G401.6 (cell line): Measurements from ENCODE around the gene TLE2.

Source experiments
- FAIRE-seq: peaks from 2 replicates; lab custom pipeline; 2012; peaks lifted over from hg19 to GRCh38; lab: Jason Lieb, UNC

TLE2 gene

DNA sequence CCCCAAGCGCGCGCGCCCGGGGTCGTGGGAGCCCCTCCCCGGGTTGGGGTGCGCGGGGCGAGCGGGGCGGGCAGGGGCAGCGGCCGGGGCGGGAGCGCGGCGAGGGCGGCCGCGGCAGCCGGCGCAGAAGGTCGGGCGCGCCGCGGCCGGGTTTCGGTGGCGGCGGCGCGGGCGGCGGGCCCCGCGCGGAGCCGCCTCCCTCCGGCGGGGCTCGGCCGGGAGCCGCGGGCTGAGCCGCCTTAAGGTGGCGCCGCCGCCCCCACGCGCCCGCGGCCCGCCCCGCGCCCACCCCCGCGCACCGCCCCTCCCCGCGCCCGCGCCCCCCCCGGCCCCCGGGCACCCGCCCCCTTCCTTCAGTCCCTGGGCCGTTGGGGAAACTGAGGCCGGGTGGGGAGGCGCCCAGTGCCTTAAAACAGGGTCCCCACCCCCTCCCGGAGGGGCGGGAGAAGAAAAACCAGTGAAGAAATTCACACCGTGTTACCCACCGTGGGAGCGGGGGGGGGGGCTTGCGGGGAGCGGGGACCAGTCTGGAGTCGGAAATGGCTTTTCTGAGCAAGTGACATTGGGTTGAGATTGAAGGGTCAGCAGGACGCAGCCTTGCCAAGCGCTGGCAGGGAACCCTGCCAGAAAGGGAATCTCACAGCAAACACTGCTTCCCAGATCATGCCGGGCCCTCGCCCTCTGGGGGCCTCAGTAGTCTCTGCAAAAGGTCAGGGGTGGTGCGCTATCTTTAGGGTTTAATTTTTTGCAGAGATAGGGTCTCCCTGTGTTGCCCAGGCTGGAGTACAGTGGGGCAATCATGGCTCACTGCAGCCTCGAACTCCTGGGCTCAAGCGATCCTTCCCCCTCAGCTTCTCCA, at the start of gene TLE2:
Gene TLE2, minus strand, starts transcription at position 216 of the 859 bp plus-strand sequence. CDS start 376 bp downstream, outside the sequence.
- no peak for FAIRE-seq

- no peak for FAIRE-seq
Observed at GRCh38 chr19:3075605-3076431, 46.7 kb upstream of the TLE2 start.

GRCh38 chr19:3073931-3074595, 45.0 kb upstream of the TLE2 start:
- FAIRE-seq = no peak

DNA sequence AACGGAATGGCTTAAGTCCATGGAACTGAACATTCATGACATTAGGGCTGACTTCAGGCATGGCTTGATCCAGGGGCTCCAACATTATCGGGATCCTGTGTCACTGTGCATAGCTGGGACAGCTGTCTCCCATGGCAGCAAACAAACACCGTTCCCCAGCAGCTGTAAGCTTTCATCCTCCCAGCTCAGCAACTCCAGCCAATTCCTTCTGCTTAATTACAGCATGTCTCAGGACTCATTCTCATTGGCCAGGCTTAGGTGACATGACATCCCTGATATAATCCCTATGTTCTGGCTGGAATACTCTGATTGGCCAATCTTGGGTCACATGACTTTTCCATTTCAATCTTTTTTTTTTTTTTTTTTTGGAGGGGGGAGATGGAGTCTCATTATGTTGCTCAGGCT, 44.1 kb upstream of the TLE2 start:
- FAIRE-seq = no peak

DNA sequence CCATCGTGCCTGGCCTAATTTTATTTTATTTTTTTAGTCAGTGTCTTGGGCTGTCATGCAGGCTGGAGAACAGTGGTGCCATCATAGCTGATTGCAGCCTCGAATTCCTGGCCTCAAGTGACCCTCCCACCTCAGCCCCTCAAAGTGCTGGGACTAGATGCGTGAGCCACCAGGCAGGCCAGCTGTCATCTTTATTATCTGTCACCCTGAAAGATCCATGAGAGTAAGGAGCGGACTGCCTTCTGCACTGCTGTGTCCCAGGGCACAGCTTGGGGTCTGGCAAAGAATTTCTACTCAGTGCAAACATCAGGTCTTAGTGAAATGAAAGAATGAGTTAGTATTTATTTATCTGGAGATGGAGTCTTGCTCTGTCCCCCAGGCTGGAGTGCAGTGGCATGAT, 42.7 kb upstream of the TLE2 start:
- FAIRE-seq = no peak

GRCh38 chr19:3068071-3068470, 39.0 kb upstream of the TLE2 start:
- FAIRE-seq = no peak

- FAIRE-seq = no peak
Observed at GRCh38 chr19:3067563-3067962, 38.5 kb upstream of the TLE2 start.

GRCh38 chr19:3066482-3067049, 37.5 kb upstream of the TLE2 start:
- no peak for FAIRE-seq

GRCh38 chr19:3065675-3066357, 36.7 kb upstream of the TLE2 start:
- no peak for FAIRE-seq

DNA sequence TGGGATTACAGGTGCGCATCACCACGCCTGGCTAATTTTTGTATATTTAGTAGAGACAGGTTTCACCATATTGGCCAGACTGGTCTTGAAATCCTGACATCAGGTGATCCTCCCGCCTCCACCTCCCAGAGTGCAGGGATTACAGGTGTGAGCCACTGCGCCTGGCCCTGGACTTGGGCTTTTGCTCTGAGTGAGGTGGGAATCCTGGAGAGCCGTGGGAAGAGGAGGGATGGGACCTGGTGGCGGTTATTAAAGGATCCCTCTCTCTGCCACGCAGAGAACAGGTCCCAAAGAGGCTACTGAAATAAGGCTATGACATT, 34.9 kb upstream of the TLE2 start:
- FAIRE-seq = no peak

DNA sequence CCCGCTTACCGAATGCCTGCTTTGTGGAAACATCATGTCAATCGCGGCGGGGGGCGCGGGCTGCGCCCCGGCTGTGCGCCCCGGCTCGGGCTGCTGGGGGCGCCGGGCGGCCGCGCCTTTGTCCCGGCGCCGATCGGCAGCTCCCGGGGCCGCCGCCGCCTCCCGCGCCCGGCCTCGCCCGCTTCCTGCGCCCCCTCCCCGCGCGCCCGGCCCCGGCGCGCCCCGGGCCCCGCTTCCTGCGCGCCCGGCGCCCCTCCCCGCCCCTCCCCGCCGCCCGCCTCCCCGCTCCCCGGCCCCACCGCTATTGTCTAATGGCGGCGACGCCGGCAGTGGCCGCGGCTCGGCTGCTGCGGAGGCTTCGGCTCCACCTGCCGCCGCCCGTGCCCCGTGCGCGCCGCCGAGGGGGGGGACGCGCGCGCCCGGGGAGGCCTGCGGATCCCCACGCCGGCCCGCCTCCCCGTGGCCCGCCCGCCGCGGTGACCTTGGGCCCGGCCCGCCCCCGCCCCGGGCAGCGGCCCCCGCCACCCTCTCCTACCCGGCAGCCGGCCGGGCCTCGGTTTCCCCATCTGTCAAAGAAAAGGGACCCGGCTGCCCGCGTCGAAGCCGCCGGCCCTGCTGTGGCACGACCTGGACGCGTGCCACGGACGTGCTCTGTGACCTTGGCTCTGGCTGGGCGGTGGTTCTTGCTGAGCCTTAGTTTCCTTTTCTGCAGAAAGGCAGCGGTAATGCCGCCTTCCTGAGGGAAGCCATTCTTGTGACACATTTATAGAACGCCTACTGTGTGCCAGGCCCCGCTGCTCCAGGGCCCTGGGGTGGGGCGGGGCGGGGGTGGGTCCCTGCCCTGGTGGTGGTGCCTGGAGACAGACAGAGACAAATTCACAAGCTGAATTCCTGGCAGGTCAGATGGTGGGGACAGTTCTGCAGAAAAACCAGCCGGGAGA, 33.4 kb upstream of the TLE2 start, which contains the start of gene TLE5:
Gene TLE5, minus strand, starts transcription at position 331 of the 941 bp plus-strand sequence. Its CDS starts 295 bp downstream, at position 36.
- FAIRE-seq = no peak

DNA sequence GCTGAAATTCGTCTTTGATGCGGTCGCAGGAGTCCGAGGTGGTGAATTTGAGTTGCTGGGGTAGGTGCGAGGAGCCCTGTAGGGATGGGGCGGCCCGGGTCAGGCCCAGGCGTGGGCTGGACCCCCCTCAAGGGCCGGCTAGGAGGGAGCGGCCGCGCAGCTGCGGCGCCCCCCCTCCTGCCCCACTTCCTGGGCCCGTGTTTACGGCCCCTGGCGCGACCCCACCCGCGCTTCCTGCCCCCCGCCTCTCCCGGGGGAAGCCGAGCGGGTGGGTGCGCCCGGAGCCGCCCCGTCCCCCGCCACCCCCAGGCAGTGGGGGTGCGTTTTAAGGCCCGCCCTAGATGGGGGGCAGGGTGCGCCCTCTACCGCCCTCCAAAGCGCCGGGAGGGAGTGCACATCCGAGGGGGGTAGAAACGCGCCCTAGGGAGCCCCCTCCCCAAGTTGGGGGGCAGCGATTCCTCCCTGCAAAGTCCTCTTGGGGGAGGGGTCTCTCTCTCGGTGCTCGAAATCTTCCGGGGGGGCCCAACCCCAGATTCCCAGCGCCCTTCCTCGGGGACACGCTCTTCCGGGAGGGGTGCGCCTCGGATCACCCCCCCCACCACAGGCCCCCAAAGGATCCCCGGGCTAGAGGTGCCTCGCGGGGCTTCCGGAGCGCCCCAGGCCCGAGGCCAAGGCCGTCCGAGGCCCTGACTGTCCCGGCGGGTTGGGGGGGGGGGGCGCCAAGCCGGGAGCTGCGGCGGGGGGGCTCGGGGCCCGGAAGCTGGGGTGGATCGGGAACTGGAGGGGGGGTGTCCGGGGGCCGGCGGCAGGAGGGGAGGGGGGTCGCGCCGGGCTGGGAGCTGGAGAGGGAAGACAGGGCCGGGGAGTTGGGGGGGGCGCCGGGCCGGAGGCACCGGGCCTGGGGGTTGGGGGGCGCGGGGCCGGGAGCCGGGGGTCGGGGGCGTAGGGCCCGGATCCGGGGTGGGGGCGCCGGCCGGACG, 32.4 kb upstream of the TLE2 start:
- no peak for FAIRE-seq

DNA sequence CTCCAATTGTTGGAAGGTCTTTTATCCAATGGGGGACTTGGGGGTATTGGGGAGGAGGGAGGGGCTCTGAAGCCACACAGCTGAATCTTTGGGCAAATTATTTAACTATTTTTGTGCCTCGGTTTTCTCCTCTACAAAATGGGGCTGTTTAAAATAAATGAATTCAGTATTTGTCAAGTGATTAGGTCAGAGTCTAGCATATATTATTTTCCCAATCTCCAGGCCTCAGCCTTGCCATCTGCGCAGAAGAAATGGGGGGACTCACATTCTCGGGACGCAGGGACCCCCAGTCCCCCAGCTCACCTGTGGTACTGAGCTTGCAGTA, 31.7 kb upstream of the TLE2 start:
- FAIRE-seq = no peak

- no peak for FAIRE-seq
Observed at GRCh38 chr19:3059653-3060052, 30.6 kb upstream of the TLE2 start.

DNA sequence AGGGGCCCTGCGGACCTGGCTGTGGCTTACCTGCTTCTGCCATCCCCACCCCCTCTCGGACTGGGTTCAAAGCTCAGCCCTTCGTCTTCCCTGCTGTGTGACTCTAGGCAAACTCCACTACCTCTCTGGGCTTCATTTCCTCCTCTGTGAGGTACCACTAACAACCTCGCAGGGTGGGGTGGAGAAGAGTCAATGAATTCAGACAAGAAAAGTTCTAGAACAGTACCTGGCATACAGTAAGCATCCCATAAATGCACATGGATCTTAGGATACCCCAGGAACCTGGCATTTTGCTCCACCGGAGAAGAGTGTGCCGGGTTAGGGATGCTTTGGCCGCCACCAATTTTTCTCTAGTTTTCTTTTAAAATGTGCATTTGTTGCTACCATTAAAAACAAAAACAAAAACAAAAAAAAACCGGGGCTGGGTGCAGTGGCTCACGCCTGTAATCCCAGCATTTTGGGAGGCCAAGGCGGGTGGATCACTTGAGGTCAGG, 29.8 kb upstream of the TLE2 start:
- FAIRE-seq = no peak

- FAIRE-seq = no peak
Observed at GRCh38 chr19:3058009-3058820, 29.1 kb upstream of the TLE2 start.

DNA sequence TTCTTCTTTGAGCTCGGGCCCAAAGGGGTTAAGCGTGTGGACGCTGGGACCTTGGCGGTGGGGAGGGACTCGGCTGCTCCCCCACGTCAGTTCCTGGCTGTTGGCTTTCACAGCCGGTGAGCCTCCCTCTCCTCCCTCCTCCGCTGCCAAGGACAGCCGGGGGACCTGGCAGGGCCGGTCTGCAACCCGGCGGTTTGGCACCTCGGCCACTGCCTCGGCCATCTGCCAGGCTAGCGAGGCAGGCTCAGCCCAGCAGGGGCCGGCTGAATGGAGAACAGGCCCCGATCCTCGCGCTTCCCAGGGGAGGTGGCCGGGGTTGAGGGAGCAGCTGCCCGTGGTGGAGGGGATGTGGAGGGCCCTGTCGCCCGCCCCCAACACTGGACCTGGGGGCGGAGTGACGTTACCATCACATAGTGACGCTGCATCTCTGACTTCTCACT, 28.2 kb upstream of the TLE2 start:
- FAIRE-seq = no peak

DNA sequence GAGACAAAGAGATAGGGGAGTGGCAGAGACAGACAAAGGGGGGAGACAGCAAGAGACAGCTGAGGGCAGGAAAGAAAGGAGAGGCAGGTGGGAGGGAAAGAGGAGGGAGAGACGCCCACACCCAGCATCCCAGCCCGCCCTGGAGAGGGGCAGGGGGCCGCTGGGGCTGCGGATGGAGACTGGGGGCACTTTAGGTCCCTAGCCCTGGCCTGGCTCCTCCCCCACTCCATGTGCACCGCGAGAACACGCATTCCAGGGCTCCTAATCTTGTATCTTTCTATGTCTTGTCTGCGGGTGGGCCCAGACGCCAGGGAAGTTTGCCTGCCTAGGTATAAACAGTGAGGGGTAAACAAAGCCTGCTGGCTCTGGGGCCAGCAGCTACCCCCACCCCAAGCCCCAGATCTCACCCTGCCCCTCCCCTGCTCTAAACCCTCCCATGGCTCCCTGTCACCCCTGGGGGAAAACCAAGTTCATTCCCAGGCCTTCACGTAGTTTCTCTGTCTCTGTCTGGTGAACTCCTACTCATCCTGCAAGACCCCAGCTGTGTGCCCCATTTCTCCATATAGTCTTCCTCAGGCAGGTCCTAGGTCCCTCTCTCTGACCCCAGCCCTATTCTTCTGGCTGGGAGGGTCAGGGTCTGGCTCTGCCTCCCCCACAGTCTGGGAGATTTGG, 27.5 kb upstream of the TLE2 start:
- FAIRE-seq = no peak
